Mammary epithelial cell (primary cell): ENCODE measurements around the gene SSRP1.

Experiments used
- EZH2 ChIP-seq: IDR thresholded peaks from 2 replicates; pipeline ENCODE4 v1.6.1; 2012; ENCODE audit warnings: low read length, inconsistent platforms, borderline replicate concordance
- TF ChIP-seq, protein P1 (sequence below), 2 donors: IDR thresholded peaks in 1 of 2; conservative IDR thresholded peaks in 1 of 2; 2 replicates each; pipeline ENCODE4 v1.5.1; 2011 to 2012; ENCODE audit warnings: inconsistent platforms in 2 of 2, low read length in 2 of 2, mild to moderate bottlenecking in 2 of 2, control low read depth in 1 of 2, low read depth in 1 of 2; ENCODE audit not compliant: insufficient read depth in 1 of 2; ENCODE audit errors: extremely low read depth in 1 of 2

DNA sequence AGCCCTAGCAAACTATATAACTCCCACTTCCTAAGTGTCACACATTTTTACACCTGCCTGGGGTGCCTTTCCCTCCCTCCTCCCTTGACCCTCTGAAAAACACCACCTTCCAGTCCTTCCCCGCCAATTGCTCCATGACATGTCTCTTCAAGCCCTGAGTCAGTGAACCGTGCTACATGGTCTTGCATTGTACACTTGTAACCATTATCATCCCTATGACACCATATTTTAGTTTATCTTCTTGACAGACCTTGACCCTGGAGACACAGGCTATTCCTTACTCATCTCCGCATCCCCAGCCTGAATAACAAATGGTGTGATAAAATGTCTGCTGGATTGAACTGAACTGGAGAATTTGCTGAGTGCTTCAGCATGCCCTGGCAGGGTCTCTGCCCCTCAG lies 47.8 kb downstream of the SSRP1 start:
- TF ChIP-seq, protein P1, sequence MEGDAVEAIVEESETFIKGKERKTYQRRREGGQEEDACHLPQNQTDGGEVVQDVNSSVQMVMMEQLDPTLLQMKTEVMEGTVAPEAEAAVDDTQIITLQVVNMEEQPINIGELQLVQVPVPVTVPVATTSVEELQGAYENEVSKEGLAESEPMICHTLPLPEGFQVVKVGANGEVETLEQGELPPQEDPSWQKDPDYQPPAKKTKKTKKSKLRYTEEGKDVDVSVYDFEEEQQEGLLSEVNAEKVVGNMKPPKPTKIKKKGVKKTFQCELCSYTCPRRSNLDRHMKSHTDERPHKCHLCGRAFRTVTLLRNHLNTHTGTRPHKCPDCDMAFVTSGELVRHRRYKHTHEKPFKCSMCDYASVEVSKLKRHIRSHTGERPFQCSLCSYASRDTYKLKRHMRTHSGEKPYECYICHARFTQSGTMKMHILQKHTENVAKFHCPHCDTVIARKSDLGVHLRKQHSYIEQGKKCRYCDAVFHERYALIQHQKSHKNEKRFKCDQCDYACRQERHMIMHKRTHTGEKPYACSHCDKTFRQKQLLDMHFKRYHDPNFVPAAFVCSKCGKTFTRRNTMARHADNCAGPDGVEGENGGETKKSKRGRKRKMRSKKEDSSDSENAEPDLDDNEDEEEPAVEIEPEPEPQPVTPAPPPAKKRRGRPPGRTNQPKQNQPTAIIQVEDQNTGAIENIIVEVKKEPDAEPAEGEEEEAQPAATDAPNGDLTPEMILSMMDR (conservative IDR thresholded peaks at IDR 0.05 in 1 of 2, IDR thresholded peaks at IDR 0.05 in 1 of 2; ENCODE audit: extremely low read depth in 1 of 2, insufficient read depth in 1 of 2, low read depth in 1 of 2, low read length in 2 of 2), result no peak
- TF ChIP-seq EZH2, result no peak
